Renal cortical epithelial cell (primary cell): Measurements from ENCODE around the gene RYK. TPM values are rescaled to one million over a fixed set of nuclear protein-coding genes. Genes with fewer than 3 reads are reported as not detected.

Experiments
- DNase-seq: peaks from one replicate; pipeline ENCODE4 v3.0.0-alpha.2; 2011; ENCODE audit warnings: low read depth
- total RNA-seq: library from RNA; depleted of rRNA; stranded (reverse); fragments of >200 nt; gene quantifications from 2 replicates; pipeline ENCODE4 v1.2.3, GENCODE V29; 2014

RYK gene
- total RNA-seq, 1 donor from 2014 or later, result 87.2 TPM

DNA sequence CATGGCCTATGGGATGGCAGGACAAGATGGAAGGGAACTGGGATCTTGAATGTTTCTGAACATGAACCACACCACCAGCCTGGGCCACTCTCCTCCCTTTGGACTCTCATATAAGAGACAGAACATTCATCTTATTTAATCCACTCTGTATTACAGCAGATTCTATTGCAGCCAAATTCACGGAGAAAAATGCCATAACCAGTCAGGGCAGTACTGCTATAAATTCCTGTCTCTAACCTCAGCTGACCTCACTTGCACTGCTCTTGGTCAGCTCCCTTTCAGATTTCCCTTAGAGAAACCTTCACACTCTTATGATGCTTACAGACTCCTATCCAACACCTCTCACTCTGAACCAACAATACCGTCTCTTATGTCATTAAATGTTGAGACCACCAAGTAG is 101.4 kb downstream of the RYK start:
- DNase-seq, result peak; percentile 17

DNA sequence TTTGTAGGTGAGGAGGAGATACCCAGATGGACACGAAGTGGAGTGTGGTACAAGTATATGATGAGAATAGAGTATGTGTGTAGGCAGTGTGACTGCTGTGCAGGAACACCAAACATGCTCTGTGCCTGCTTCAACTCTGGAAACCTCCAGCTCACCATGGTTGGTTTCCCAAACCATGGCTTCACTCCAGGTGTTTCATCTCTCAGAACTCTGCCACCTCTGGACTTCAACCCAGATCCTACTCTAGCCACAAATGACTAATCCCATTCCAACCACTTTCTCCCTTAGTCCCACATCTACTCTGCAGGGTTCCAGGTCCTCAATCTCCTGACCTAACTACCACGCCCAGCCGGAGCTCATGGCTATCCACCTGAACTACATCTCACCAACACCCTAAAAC is 102.1 kb downstream of the RYK start:
- DNase-seq, result peak; percentile 36

GRCh38 chr3:134147411-134147810 is 103.2 kb downstream of the RYK start:
- no peak for DNase-seq

- DNase-seq, result no peak
These were observed 104.0 kb downstream of the RYK start for GRCh38 chr3:134146666-134147065.

DNA sequence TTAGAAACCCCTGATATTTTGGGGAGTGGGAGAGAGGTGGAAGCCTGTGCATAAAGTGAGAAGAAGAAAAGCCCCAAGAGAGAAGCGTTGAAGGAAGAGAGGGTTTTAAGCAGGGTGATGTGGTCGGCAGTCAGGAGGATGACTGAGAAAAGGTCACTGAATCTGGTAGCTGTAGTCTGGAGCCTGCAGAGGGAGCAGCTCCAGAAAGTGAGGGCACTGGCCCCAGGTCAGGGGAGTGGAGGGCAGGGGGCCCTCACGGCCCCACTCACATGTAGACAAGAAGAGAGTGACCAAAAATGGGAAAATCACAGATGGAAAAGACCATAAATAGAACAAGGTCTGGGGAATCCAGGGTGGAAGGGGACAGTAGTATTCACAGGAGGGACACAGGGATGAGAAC is 105.5 kb downstream of the RYK start:
- DNase-seq, result no peak

GRCh38 chr3:134144694-134145093 is 106.0 kb downstream of the RYK start:
- DNase-seq, result no peak

GRCh38 chr3:134143828-134144401 is 106.7 kb downstream of the RYK start:
- DNase-seq, result no peak

DNA sequence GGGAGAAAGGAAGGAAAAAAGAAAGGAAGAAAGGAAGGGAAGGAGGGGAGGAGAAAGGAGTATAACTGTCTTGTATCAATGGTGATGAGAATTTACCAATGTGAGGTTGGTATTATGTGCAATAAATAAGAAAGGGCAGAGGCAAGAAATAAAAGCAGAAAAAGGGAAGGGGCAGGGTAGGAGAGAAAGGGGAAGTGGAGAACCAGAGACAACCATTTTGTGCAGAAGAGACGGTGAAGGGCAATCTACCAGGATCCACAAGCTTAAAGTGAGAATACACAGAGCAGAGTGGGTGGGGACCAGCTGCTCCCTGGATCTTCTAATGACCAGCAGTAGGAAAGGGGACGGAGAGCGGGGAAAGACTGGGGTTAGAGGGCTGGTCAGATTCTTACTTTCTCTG is 114.1 kb downstream of the RYK start:
- DNase-seq, result no peak

DNA sequence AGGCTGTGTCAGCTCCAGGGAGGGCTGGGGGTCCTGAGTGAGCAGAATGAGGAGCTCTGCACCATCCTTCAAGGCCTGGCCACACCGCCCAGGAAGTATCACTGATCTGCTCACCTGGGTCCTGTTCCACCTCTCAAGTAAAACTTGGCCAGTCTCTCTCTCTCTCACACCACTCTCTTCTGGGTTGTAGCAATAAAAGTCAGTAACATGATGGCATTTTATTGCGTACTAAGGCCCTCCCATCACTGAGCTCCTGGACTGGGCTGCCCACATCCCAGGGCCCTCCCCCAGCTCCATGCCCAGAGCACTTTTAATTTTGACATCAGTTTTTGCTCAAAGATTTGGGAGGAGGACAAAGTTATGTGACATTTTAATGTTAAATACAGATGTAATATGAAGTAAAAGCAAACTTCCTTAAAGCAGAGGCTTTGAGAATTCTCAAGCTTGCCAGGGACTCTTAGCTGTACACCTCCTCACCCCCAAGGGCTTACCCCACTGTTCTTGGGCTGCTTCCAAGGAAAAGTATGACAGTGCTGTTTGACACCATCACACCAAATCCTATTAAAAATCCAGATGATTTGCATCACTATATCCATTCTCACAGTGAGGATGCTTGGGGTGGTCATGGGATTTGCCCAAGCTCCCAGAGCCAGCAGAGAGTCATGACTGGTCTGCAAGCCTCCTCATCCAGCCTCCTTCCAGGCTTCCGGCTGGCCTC is 115.8 kb downstream of the RYK start:
- DNase-seq, result no peak

DNA sequence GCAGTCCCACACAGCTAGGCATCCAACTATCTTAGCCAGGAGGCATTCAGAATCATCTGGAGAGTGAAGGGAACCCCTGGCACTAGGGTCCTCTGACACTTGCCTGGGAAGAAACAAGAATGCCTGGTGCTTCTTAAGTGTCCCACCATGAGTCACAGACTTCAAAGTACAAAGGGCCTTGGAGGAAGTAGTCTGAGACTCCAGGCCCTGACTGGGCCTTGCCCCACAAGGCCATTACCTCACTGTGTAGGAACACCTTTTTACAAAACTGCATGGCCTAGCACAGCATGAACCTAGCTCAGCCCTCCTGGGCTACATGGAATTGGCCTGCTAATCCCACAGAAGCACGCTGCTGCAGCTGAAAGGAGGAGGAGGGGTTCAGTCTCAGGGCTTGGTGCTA is 116.4 kb downstream of the RYK start:
- DNase-seq, result peak; percentile 13

GRCh38 chr3:134132961-134133360 is 117.7 kb downstream of the RYK start:
- DNase-seq, result no peak

DNA sequence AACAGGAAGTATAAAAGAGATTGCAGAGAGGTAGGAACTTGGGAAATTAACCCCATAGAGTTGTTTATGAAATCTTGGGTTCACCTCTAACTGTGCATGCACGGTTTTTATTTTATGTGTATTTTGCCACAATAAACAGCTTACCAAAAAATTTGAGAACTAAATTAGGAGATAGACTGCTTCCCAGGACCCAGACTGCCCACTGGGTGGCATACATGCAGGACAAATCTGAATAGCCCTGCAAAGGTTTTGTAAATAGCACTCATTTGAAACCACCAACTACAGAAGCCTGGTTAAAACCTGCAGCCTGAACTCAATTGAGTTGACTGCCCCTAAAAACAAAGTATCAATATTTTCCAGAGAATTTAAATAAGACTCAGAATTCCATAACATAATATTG is 124.5 kb downstream of the RYK start:
- no peak for DNase-seq

- DNase-seq, result no peak
These were observed 135.9 kb downstream of the RYK start for GRCh38 chr3:134114726-134115125.

DNA sequence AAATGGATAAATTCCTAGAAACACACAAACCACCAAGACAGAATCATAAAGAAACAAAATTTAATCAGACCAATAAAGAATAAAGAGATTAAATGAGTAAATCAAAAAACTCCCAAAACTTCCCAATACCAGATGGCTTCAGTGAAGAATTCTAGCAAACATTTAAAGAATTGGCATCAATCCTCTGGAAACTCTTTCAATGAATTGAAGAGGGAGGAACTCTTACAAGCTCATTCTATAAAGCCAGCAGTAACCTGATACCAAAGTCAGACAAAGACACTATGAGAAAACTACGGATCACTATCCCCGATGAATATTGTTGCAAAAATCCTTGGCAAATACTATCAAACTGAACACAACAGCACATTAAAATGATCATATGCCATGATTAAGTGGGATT is 139.0 kb downstream of the RYK start:
- no peak for DNase-seq

DNA sequence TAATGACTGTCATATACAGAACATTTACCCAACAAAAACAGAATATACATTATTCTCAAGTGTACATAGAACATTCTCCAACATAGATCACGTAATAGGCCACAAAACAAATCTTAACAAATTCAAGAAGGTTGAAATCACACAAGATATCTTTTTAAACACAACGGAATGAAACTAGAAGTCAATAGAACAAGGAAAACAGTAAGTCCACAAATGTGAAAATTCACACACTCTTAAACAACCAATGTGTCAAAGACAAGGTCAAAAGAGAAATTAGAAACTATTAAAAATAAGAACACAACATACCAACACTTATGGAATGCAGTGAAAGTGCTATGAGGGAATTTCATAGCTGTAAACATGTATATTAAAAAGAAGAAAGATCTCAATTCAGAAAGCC is 139.7 kb downstream of the RYK start:
- DNase-seq, result no peak

Other genes starting within 250 kb of the RYK start
- gene SLCO2A1, start 220.9 kb downstream of the RYK start, total RNA-seq, result 0.69 and 1.0 TPM in 2 replicates
- 141 and 180 TPM in 2 replicates for gene AMOTL2, start 123.6 kb upstream of the RYK start, total RNA-seq
- 76.6 and 162 TPM in 2 replicates for gene ANAPC13, start 235.1 kb upstream of the RYK start, total RNA-seq
- gene CEP63, start 235.2 kb upstream of the RYK start, total RNA-seq, result 10.8 and 31.3 TPM in 2 replicates